ENCODE measurements around the gene TRIO.

- TF ChIP-seq CTCF (IDR thresholded peaks at IDR 0.05; ENCODE audit: low read length), result no peak
- TF ChIP-seq EZH2 (optimal IDR thresholded peaks at IDR 0.05; ENCODE audit: low read depth, low read length), result no peak
Observed at GRCh38 chr5:14168144-14168792, 25.1 kb downstream of the TRIO start.
